Measurements from ENCODE around the gene ACTL10. TPM values are rescaled to one million over a fixed set of nuclear protein-coding genes. Genes with fewer than 3 reads are reported as not detected.

ACTL10 gene
- total RNA-seq, 4 donors from 2014 or later: 1.5 to 14.1 (median 3.0) TPM; not detected in 1

DNA sequence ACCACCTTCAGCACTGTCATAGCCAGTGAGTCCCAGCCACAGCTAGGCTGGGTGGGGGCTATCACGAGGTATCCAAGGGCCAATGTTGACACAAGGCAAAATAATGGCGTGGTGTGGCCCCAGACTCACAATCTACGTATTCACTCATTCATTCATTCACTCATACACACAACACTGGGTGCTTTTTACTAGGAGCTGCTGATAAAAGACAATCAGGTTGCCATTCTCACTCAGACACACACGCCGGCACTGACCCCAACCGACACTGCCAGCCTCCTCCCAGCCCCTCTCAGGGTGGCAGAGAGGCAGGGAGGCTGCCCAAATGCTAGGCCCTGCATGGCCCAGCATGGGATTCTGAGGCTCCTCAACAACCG, 6.1 kb upstream of the ACTL10 start:
- Histone ChIP-seq H3K4me3 (no peak overlapping the region), H3K27ac (no peak overlapping the region), H3K36me3 (peaks cover 0 to 4% (median 1%) of the 10 kb centered on the region in 4 donors), H3K4me1 (peaks cover 5 to 18% (median 14%) of the 10 kb centered on the region in 4 donors), H3K9me3 (no peaks in the 10 kb centered on the region), H3K27me3 (no peaks in the 10 kb centered on the region)
- 94% methylated on average over 7 of the region's 7 CpGs; no CpG with 5 or more reads in 1 of the 2 donors for WGBS, 2 donors (ENCODE audit: low coverage in 1 of 2)
- intact Hi-C loops (cut with DNase I; ENCODE audit: low total_unique reads): no loop called here
- in situ Hi-C loops (cut with MboI; ENCODE audit: low pct_ligation_motif_present in 1 of 4, low pct_unique_long_range_greater_than_20kb in 1 of 4, low sequenced_read_pairs in 3 of 4): no loop called here
- no peak for TF ChIP-seq POLR2A (IDR thresholded peaks at IDR 0.05)
- TF ChIP-seq, protein P1, sequence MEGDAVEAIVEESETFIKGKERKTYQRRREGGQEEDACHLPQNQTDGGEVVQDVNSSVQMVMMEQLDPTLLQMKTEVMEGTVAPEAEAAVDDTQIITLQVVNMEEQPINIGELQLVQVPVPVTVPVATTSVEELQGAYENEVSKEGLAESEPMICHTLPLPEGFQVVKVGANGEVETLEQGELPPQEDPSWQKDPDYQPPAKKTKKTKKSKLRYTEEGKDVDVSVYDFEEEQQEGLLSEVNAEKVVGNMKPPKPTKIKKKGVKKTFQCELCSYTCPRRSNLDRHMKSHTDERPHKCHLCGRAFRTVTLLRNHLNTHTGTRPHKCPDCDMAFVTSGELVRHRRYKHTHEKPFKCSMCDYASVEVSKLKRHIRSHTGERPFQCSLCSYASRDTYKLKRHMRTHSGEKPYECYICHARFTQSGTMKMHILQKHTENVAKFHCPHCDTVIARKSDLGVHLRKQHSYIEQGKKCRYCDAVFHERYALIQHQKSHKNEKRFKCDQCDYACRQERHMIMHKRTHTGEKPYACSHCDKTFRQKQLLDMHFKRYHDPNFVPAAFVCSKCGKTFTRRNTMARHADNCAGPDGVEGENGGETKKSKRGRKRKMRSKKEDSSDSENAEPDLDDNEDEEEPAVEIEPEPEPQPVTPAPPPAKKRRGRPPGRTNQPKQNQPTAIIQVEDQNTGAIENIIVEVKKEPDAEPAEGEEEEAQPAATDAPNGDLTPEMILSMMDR (IDR thresholded peaks at IDR 0.05): no peak
- no peak for DNase-seq

DNA sequence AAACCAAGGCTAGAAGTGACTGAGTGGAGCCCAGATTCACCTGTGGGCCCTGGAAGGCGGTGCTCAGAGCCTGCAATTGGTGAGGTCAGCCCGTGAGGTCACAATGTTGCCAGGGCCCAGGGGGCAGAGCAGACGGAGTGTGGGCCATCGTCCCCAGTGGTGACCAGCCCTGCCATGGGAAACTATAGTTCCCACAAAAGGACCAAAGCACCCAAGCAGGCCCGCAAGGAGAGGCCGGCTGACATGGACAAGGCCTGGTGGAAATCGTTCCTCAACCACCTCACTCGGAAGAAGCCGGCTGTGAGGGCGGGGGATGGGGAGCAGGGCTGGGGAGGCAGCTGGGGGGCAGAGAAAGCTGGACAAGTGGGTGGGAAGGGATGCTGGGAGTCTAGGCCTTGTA, 4.6 kb upstream of the ACTL10 start, which contains the start of gene C20orf144:
C20orf144 (plus strand) TSS at position 156 of the 400 bp plus-strand sequence; CDS start at position 175, 19 bp downstream.
- intact Hi-C loops (cut with DNase I; ENCODE audit: low total_unique reads) (loop anchor here (2.0 kb wide), 1 partner anchor 59 kb away; the partner anchor contains the start of gene PXMP4), in situ Hi-C loops (cut with MboI; ENCODE audit: low pct_ligation_motif_present in 1 of 4, low pct_unique_long_range_greater_than_20kb in 1 of 4, low sequenced_read_pairs in 3 of 4) (no loop called here)
- H3K27me3 ChIP-seq: no peaks in the 10 kb centered on the region
- TF ChIP-seq POLR2AphosphoS5 (IDR thresholded peaks at IDR 0.05): no peak
- TF ChIP-seq POLR2A (IDR thresholded peaks at IDR 0.05): no peak
- TF ChIP-seq EP300 (IDR thresholded peaks at IDR 0.05; ENCODE audit: low read depth): no peak
- TF ChIP-seq, protein P1 (IDR thresholded peaks at IDR 0.05): no peak
- H3K36me3 ChIP-seq: peaks cover 0 to 4% (median 1%) of the 10 kb centered on the region in 4 donors
- peak within 1 kb of the TSS; percentile 87 to 90 (median 89) for H3K27ac ChIP-seq
- H3K4me3 ChIP-seq: peak within 1 kb of the TSS; percentile 32 to 71 (median 52)
- 94% methylated on average over 10 of the region's 10 CpGs; no CpG with 5 or more reads in 1 of the 2 donors for WGBS, 2 donors (ENCODE audit: low coverage in 1 of 2)
- peaks cover 13 to 28% (median 24%) of the 10 kb centered on the region in 4 donors for H3K4me1 ChIP-seq
- no peaks in the 10 kb centered on the region for H3K9me3 ChIP-seq
- no peak for DNase-seq

DNA sequence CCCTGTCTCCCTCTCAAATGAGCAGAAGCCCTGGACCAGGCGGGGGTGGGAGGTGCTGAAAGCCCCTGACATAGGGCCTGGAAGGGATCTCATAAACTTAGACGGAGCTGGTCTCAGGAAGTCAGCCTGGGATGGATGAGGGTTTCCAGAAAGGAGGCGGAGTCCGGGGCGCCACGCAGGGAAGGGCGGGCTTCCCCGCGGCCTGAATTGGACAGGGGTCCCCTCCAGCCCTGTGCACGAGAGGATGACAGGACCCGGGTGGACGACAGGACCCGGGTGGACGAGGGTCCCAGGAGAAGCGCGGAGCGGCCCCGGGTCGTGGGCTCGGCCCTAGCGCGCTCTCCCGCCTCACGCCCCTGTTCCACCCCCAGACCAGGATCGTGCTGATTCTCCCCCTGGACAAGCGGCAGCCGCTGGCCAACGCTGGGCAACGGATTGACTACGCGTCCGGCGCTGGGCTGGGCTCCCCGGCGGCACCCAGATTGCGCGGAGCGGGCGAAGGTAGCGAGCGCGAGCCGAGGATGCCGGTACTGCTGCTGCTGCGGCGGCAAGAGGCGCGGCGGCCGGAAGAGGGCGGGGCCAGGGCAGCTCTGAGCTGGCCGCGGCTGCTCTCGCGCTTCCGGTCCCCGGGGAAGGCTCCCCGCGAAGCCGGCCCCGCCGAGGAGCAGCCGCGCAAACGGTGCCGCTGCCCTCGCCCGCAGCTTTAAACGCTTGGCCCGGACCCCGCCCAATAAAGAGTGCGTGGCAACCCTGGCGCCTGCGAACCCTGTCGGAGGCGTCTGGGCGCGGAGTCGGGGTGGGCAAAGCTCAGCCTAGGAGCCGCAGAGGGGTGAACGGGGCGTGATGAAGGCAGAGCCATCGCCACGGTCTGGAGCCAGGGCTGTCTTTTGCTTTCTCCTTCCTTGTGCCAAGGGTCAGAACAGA, 3.3 kb upstream of the ACTL10 start:
- peak; percentile 70 for TF ChIP-seq POLR2A (IDR thresholded peaks at IDR 0.05)
- TF ChIP-seq EP300 (IDR thresholded peaks at IDR 0.05; ENCODE audit: low read depth): no peak
- peak; percentile 48 to 82 (median 79) for TF ChIP-seq POLR2AphosphoS5 (IDR thresholded peaks at IDR 0.05)
- TF ChIP-seq, protein P1 (IDR thresholded peaks at IDR 0.05): peak in 1 of 5 experiments; percentile 22
- 1% methylated on average over 29 of the region's 84 CpGs; no CpG with 5 or more reads in 1 of the 2 donors for WGBS, 2 donors (ENCODE audit: low coverage in 1 of 2)
- Histone ChIP-seq H3K27me3 (no peaks in the 10 kb centered on the region), H3K4me1 (peaks cover 15 to 40% (median 32%) of the 10 kb centered on the region in 4 donors), H3K4me3 (peak overlapping the region; percentile 32 to 71 (median 52)), H3K9me3 (no peaks in the 10 kb centered on the region), H3K36me3 (peaks cover 0 to 4% (median 1%) of the 10 kb centered on the region in 4 donors), H3K27ac (peak overlapping the region; percentile 87 to 90 (median 89))
- in situ Hi-C loops (cut with MboI; ENCODE audit: low pct_ligation_motif_present in 1 of 4, low pct_unique_long_range_greater_than_20kb in 1 of 4, low sequenced_read_pairs in 3 of 4) (no loop called here), intact Hi-C loops (cut with DNase I; ENCODE audit: low total_unique reads) (loop anchor here (2.0 kb wide), 1 partner anchor 57 kb away; the partner anchor contains the start of gene PXMP4)
- peak; percentile 89 for DNase-seq

DNA sequence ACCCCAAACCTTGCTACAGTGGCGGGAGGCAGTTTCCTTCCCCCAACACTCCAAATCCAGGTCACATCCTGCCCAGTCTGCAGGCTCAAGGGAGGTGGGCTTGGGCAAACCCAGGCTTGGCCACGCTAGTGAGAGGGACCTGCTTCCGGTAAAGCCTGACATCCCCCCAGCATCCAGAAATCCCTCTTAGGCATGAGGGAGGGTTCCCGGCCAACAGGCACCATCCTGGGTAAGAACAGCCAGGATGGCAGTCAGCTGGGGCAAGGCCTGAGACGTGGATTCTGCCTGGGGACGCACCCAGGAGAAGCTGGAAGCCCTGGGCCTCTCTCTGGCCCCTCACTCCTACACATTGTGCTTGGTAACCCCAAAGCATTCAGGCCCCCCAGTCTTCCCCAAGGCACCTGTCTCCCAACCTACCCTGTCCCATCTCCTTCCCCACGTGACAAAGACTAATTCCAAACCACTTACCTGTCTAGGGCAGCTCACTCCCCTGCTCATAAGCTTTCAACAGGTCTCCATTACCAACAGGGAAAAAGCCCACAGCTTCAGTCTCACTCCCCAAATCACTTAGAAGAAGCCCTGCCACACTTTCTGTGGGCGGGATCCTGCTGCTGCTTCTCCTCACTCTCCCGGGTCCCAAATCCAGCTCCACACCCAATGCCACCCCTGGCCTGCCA, 2.5 kb upstream of the ACTL10 start:
- no peaks in the 10 kb centered on the region for H3K27me3 ChIP-seq
- DNase-seq: no peak
- WGBS, 2 donors (ENCODE audit: low coverage in 1 of 2): 37 to 86% methylated on average over 1 to 9 of the region's 9 CpGs
- H3K4me1 ChIP-seq: peaks cover 15 to 42% (median 34%) of the 10 kb centered on the region in 4 donors
- in situ Hi-C loops (cut with MboI; ENCODE audit: low pct_ligation_motif_present in 1 of 4, low pct_unique_long_range_greater_than_20kb in 1 of 4, low sequenced_read_pairs in 3 of 4) (no loop called here), intact Hi-C loops (cut with DNase I; ENCODE audit: low total_unique reads) (no loop called here)
- TF ChIP-seq POLR2A (IDR thresholded peaks at IDR 0.05): no peak
- TF ChIP-seq POLR2AphosphoS5 (IDR thresholded peaks at IDR 0.05): no peak
- TF ChIP-seq, protein P1 (IDR thresholded peaks at IDR 0.05): no peak
- TF ChIP-seq EP300 (IDR thresholded peaks at IDR 0.05; ENCODE audit: low read depth): no peak
- peak overlapping the region; percentile 87 to 90 (median 89) for H3K27ac ChIP-seq
- H3K36me3 ChIP-seq: peaks cover 0 to 5% (median 1%) of the 10 kb centered on the region in 4 donors
- no peaks in the 10 kb centered on the region for H3K9me3 ChIP-seq
- H3K4me3 ChIP-seq: peak overlapping the region; percentile 32 to 71 (median 52)
